GM18858 (cell line): ENCODE data around the gene CDH12.
"Not testable (repeated sequence)": the region's sequence is repeated elsewhere in the genome, so short reads cannot be mapped to it uniquely, and the experiment has no call there.

Experiments used
- ATAC-seq: cut with Tn5 transposase; IDR thresholded peaks from one replicate; pipeline ENCODE4 v1.9.1; 2021; ENCODE audit not compliant: unreplicated experiment

CDH12 gene

GRCh38 chr5:22473886-22474285, 379.3 kb downstream of the CDH12 start:
- ATAC-seq: no peak

DNA sequence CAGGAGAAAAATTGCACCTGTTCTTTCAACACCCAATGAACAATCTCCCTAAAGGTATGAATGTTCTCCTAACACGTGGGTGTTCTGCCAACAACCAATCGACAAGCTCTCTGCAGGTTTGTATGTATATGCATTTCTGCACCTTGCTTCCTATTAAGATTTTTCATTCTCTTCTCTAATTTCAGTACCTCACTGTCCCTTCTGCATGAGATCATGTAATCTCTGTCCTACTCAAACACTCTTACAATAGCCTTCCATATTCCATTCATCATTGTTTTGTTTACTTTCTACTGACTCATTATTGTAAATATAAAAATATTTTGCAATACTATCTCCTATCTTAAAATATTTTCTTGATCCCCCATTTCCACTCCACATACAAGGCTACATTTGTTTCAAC, 382.0 kb downstream of the CDH12 start:
- ATAC-seq: no peak

DNA sequence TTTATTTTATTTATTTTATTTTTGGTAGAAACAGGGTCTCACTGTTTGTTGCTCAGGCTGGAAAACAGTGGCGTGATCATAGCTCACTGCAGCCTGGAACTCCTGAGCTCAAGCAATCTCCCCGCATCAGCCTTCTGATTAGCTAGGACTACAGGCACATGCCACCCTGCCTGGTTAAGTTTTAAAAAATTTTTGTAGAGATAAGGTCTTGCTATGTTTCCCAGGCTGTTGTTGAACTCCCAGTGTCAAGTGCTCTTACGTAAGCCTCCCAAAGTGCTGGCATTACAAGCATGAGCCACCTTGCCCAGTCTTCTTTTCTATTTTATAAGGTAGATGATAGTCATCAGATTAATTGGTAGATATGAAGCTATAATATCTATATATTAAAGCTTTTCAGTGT, 382.7 kb downstream of the CDH12 start:
- ATAC-seq: no peak

DNA sequence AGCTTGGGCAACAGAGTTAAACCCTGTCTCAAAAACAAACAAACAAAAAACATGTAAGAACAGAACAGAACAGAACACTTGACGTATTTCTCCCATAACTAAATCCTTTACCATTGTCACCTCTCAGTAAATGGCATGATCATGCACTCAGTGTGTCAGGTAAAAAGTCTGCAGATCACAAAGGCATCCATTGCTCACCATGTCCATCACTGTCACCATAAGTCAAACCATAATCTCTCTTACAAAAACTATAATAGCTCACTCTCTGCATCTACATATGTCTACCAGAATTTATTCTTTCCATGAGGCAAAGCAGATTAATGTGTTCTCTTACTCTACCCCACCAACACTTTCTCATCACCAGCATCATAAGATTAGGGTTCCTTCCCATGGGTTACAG, 387.5 kb downstream of the CDH12 start:
- no peak for ATAC-seq

GRCh38 chr5:22465177-22465576, 388.0 kb downstream of the CDH12 start:
- ATAC-seq: no peak

DNA sequence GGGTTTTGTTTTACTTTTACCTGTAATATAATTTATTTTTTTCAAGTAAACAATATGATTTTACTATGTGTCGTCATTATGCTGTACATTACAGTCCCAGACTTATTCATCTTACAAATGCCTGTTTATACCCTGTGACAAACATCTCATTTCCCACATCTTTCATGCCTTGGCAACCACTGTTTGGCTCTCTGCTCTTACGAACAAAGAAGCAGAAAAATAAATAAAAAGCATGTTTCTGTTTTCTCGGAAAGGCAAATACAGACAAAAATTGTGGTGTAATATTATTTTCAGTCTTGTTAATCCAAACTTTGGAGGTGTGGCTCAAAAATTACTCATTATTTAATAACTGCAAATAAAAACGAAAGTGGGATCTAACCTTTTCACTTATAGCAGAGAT, 393.0 kb downstream of the CDH12 start:
- no peak for ATAC-seq

DNA sequence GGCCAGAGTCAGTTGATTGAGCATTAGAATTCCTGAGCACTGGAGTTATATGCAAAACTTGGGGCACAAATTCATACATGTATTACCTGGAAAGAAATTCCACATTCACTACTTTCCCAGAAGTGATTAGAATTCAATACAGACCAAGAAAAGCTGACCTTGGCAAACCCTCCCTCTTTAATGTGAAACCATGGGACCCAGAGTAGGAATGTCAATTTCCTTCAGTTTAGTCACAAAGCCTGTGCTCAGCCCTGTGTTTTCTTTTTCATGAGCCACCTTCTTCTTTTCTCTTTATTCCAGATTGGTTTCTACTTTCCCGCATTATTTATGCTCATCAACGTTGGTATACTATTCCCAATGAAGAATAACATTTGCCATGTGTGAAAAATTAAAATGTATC, 420.2 kb downstream of the CDH12 start:
- ATAC-seq: no peak

GRCh38 chr5:22431840-22432239, 421.3 kb downstream of the CDH12 start:
- no peak for ATAC-seq

DNA sequence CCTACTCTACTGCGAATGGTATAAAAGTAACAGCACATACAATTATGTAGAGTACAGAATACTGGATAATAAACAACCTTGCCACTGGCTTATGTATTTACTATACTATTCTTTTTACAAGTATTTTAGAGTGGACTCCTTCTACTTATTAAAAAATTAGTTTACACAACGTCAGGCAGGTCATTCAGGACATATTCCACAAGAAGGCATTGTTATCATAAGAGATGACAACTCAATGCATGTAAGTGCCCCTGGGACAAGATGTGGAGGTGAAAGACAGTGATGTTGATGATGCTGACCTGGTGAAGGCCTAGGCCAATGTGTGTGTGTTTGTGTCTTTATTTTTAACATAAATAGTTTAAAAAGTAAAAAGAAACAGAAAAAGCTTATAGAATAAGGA, 421.7 kb downstream of the CDH12 start:
- ATAC-seq: no peak

DNA sequence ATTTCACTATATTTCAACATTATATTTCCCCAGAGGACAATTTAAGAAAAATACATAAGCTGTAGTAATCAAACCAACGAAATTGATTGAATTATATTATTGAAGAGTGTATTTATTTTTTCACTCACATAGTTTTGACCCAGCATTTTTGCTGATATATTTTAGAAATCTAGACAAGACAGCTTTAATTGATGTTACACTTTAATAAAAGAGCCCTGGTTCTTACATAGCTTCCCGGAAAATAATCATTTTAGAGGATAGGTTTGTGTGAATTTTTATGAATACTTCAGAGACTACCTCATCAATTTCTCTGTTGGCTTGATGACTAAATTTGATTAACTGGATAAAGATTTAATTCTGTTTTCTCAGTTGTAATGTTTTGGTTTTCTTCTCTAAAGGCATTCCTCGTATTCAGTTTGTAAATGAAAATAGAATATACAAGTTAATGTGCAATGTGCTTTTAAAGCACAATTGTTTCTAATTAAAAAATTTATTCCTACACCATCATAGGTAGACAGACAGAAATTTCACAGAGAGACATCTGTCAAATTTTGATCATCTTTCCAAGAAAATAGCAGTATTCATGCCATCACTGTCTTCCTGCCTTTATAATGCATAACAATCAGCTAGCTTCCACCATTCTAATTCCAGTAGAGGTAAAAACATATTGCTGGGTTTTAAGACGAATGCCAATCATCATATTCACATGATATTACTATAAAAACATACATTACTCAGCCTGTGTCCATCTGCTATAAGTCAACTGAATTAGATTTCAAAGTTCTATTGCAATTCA, 441.4 kb downstream of the CDH12 start:
- no peak for ATAC-seq

GRCh38 chr5:22391956-22392355, 461.2 kb downstream of the CDH12 start:
- no peak for ATAC-seq

DNA sequence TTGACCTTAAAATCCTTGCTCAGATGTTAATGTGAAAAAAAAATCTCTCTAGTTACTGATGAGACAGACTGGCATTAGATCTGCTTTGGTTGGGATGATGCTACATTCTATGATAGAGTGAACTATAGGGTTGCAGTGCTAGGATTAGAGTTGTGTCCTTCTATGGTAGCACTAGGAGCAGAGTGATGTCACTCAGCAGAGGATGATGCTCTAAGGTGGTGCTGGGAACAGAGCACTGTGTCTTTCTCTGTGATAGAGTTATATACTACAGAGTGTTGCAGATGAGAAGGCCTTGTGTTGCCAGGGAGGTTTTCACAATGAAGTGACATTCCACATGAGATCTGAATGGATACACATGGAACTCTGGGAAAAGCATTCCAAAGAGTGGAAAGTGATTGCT, 462.3 kb downstream of the CDH12 start:
- no peak for ATAC-seq

GRCh38 chr5:22372826-22373660, 480.1 kb downstream of the CDH12 start:
- ATAC-seq: no peak

DNA sequence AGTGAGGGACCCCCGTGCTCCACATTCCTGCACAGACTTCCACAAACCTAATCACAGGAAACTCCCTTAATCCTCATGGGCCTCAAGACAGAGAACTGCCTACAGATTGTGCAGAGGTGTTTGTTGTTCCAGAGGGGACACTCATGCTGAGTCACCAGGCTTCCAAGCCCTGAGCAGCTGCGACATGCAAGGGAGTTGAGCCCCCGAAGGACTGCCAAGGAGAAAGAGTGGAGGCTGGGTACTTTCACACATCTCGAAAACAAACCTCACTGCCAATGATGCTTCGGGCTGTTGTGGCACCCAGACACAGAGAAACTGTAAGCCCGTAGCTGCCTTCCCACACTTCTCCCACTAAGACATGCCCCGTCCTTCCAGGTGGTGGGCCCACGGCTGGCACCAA, 480.8 kb downstream of the CDH12 start:
- no peak for ATAC-seq

- ATAC-seq: no peak
Measured at GRCh38 chr5:22354956-22355355, 498.2 kb downstream of the CDH12 start.

DNA sequence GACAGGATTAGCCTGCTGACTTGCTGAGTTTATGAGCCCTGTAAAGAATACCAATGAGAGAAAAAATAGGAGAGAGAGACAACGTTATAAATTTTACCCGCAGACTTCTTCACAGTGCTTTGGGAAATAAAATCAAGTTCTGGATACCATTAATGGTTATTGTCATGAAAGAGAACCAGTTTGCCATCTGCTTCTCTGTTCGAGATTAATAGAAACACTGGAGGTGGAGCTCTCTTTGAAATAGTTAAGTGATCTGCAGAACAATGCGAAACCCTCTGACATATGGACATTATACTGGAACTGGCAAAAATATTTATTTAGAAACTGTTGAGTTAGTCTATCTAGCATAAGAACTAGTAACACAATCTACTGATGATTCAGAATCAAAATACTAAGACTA, 500.7 kb downstream of the CDH12 start:
- no peak for ATAC-seq

- no peak for ATAC-seq
Measured at GRCh38 chr5:22351178-22351577, 502.0 kb downstream of the CDH12 start.

DNA sequence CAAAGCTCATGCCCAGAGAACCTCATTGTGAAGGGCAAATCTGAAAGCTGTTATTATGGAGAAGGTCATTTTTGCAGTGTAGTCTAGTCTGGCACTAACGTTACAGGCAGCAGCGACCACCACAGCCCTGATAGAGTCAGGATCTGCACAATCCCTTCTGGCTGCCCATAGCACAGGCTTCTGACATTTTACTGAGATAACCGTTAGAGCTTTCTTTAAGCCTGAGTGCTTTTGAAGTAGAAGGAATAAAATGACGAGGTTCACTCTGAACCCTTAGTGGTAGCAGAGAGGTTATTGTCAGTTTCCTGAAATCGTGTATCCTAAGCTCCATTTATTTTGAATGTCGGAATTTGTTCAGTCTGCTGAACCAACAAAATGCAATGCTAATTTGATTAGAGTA, 505.1 kb downstream of the CDH12 start:
- ATAC-seq: no peak

GRCh38 chr5:22344000-22344399, 509.1 kb downstream of the CDH12 start:
- ATAC-seq: no peak

GRCh38 chr5:22341406-22341805, 511.7 kb downstream of the CDH12 start:
- ATAC-seq: no peak

- ATAC-seq: not testable (repeated sequence)
Measured at GRCh38 chr5:22332949-22333348, 520.2 kb downstream of the CDH12 start.

GRCh38 chr5:22329683-22330082, 523.5 kb downstream of the CDH12 start:
- ATAC-seq: no peak
